K562 (cell line): Measurements from ENCODE around the gene LSM4. TPM values are rescaled to one million over a fixed set of nuclear protein-coding genes. Genes with fewer than 3 reads are reported as not detected.
A peak's percentile ranks its signal among the peaks of the same experiment; 100 is the strongest.

Experiments
- ATAC-seq: fragments of 200-7000 bp; cut with Tn5 transposase; 3 replicates; pipeline ENCODE4 v1.9.1; 2020; ENCODE audit warnings: moderate library complexity
- BruUV-seq: library from RNA; stranded (reverse); fragments of 400-500 nt; replicated peaks from 2 replicates; lab custom pipeline; 2021; lab: Mats Ljungman, UMichigan
- CTCF ChIA-PET: fragments of 300-600 bp; formaldehyde crosslinking; extraction: SDS; loops from one replicate; lab custom pipeline; 2021; ENCODE audit warnings: low intra/inter-chr PET ratio; lab: Yijun Ruan, JAX
- POLR2A ChIA-PET: fragments of 300-600, 350-650 bp; sonication (Branson Sonifier 250); formaldehyde crosslinking; extraction: SDS; loops from one replicate; lab custom pipeline; 2021; ENCODE audit warnings: antibody characterized with exemption, inconsistent platforms; lab: Yijun Ruan, JAX
- DNase-seq, 4 experiments: peaks; one replicate each; pipeline versions ENCODE4 v3.0.0 to v3.0.0-alpha.2; 2011 to 2018; ENCODE audit warnings: low spot score in 3 of 4, mixed read lengths in 3 of 4; ENCODE audit errors: extremely low read depth in 1 of 4
- FAIRE-seq: peaks from 2 replicates; lab custom pipeline; 2011; peaks lifted over from hg19 to GRCh38; lab: Jason Lieb, UNC
- H2AFZ ChIP-seq: 2 replicates; pipeline ENCODE4 v1.6.0; 2011; ENCODE audit warnings: low read depth, low read length, control low read depth, inconsistent platforms
- H3K27ac ChIP-seq: fragments of 200-600 bp; 3 replicates; pipeline ENCODE4 v1.8.0; 2011; ENCODE audit warnings: low read depth, mild to moderate bottlenecking, control low read depth, inconsistent platforms, low read length, moderate library complexity, mixed read lengths; ENCODE audit errors: extremely low read depth
- H3K27me3 ChIP-seq, 2 experiments: fragments of 300-600 bp in 1 of 2; 2 replicates in 1 of 2; 3 replicates in 1 of 2; pipeline versions ENCODE4 v1.6.0 to v1.8.0; 2011; ENCODE audit warnings: inconsistent platforms in 2 of 2, low read length in 2 of 2, mild to moderate bottlenecking in 1 of 2, mixed read lengths in 1 of 2, moderate library complexity in 1 of 2; ENCODE audit not compliant: control insufficient read depth in 2 of 2, insufficient read depth in 2 of 2
- H3K36me3 ChIP-seq: fragments of 300-600 bp; 3 replicates; pipeline ENCODE4 v1.8.0; 2011; ENCODE audit warnings: mild to moderate bottlenecking, low read length, inconsistent platforms; ENCODE audit not compliant: control insufficient read depth, insufficient read depth
- H3K4me1 ChIP-seq, 2 experiments: fragments of 200-600 bp in 1 of 2; replicated peaks in 1 of 2; 2 replicates in 1 of 2; 3 replicates in 1 of 2; pipeline versions ENCODE4 v1.5.1 to v1.8.0; 2011; ENCODE audit warnings: inconsistent platforms in 2 of 2, low read length in 2 of 2, mild to moderate bottlenecking in 1 of 2, mixed read lengths in 1 of 2, moderate library complexity in 1 of 2; ENCODE audit not compliant: control insufficient read depth in 2 of 2, insufficient read depth in 2 of 2
- H3K4me2 ChIP-seq: 2 replicates; pipeline ENCODE4 v1.6.1; 2011; ENCODE audit warnings: low read length, control low read depth, inconsistent platforms, mixed read lengths; ENCODE audit not compliant: insufficient read depth
- H3K4me3 ChIP-seq: fragments of 200-600 bp; sonication (generic), shearing (Covaris generic); 2 replicates; pipeline ENCODE4 v1.5.1; 2016; ENCODE audit warnings: control low read depth, inconsistent platforms
- H3K79me2 ChIP-seq: fragments of 200-600 bp; 3 replicates; pipeline ENCODE4 v1.8.0; 2011; ENCODE audit warnings: low read length, inconsistent platforms; ENCODE audit not compliant: control insufficient read depth, insufficient read depth
- H3K9ac ChIP-seq, 2 experiments: 2 replicates each; pipeline versions ENCODE4 v1.6.0 to v1.6.1; 2011; ENCODE audit warnings: low read depth in 2 of 2, low read length in 2 of 2, control low read depth in 1 of 2, inconsistent platforms in 1 of 2, mild to moderate bottlenecking in 1 of 2, mixed read lengths in 1 of 2; ENCODE audit not compliant: insufficient read depth in 1 of 2
- H3K9me1 ChIP-seq: one replicate; pipeline ENCODE4 v1.6.0; 2011; ENCODE audit warnings: inconsistent platforms, mild to moderate bottlenecking, low read length, moderate library complexity; ENCODE audit not compliant: control insufficient read depth, insufficient read depth
- H3K9me3 ChIP-seq: replicated peaks from 2 replicates; pipeline ENCODE4 v1.5.1; 2011; ENCODE audit warnings: low read depth, low read length, inconsistent platforms; ENCODE audit not compliant: control insufficient read depth, insufficient read depth
- H4K20me1 ChIP-seq: replicated peaks from 2 replicates; pipeline ENCODE4 v1.6.1; 2011; ENCODE audit warnings: low read length, inconsistent platforms, mixed read lengths; ENCODE audit not compliant: control insufficient read depth, insufficient read depth
- CREM ChIP-seq: IDR thresholded peaks from 2 replicates; pipeline ENCODE4 v1.6.1; 2014; ENCODE audit warnings: antibody characterized with exemption, low read depth
- ERF ChIP-seq: fragments of 450-650 bp; formaldehyde crosslinking; IDR thresholded peaks from 2 replicates; pipeline ENCODE4 v1.4.0; 2020; ENCODE audit warnings: mild to moderate bottlenecking, mixed read lengths
- KDM4B ChIP-seq, 2 experiments: fragments of 450-650 bp in 1 of 2; sonication (generic) in 1 of 2; IDR thresholded peaks; 2 replicates each; pipeline ENCODE4 v1.6.1; 2016 to 2017; ENCODE audit warnings: borderline replicate concordance in 2 of 2, antibody characterized with exemption in 1 of 2, low read depth in 1 of 2, mild to moderate bottlenecking in 1 of 2
- MYC ChIP-seq, 2 experiments: fragments of 250-450 bp in 1 of 2; sonication (Bioruptor Pico) in 1 of 2; IDR thresholded peaks; 2 replicates each; pipeline versions ENCODE4 v1.5.1 to v1.6.1; 2012 to 2021; ENCODE audit warnings: low read depth in 2 of 2, borderline replicate concordance in 1 of 2, improper control_type of control experiment in 1 of 2, low read length in 1 of 2, mild to moderate bottlenecking in 1 of 2, moderate library complexity in 1 of 2
- NR2C1 ChIP-seq, 2 experiments: fragments of 450-650 bp; IDR thresholded peaks; 2 replicates each; pipeline ENCODE4 v1.6.1; 2017; ENCODE audit warnings: mild to moderate bottlenecking in 2 of 2, antibody characterized with exemption in 1 of 2, inconsistent platforms in 1 of 2, missing compliant biosample characterization in 1 of 2, missing genetic modification characterization in 1 of 2
- NR4A1 ChIP-seq, 2 experiments: fragments of 250-450 bp in 1 of 2; fragments of 450-650 bp in 1 of 2; sonication (Bioruptor Pico) in 1 of 2; IDR thresholded peaks; 2 replicates each; pipeline versions ENCODE4 v1.4.0 to v1.6.1; 2016 to 2020; ENCODE audit warnings: mild to moderate bottlenecking in 2 of 2, missing compliant biosample characterization in 1 of 2, missing genetic modification characterization in 1 of 2, moderate library complexity in 1 of 2
- SMARCB1 ChIP-seq: IDR thresholded peaks from 2 replicates; pipeline ENCODE4 v1.6.1; 2011; ENCODE audit warnings: improper control_type of control experiment, low read depth; ENCODE audit not compliant: insufficient read length
- SRSF7 ChIP-seq: fragments of 200-400 bp; formaldehyde crosslinking; optimal IDR thresholded peaks from 2 replicates; pipeline ENCODE3; 2017; ENCODE audit warnings: mild to moderate bottlenecking, low read depth, low read length
- ZBED1 ChIP-seq: IDR thresholded peaks from 2 replicates; pipeline ENCODE4 v1.6.1; 2014
- ZFP30 ChIP-seq: fragments of 250-450 bp; sonication (Bioruptor Pico); IDR thresholded peaks from 2 replicates; pipeline ENCODE4 v1.8.0; 2022; ENCODE audit warnings: moderate library complexity, mild to moderate bottlenecking, inconsistent platforms, borderline replicate concordance
- ZNF79 ChIP-seq: fragments of 250-450 bp; sonication (Bioruptor Pico); IDR thresholded peaks from 2 replicates; pipeline ENCODE4 v1.4.0; 2020; ENCODE audit warnings: low read depth, mild to moderate bottlenecking, moderate library complexity
- WGBS: fragments of 100-300 bp; shearing (Covaris generic); methylation state at CpG from one replicate; pipeline ENCODE4 v1.1.6; 2016; ENCODE audit warnings: low coverage, mixed read lengths; ENCODE audit not compliant: insufficient coverage; ENCODE audit errors: missing lambda C conversion rate; 5-methylcytosine and 5-hydroxymethylcytosine counted together
- in situ Hi-C: fragments of 300-500 bp; cut with MboI; formaldehyde crosslinking; loops from 4 replicates; pipeline ENCODE4 v1.15.0; 2018; ENCODE audit warnings: inconsistent platforms, mixed read lengths
- intact Hi-C: fragments of 100-400 bp; cut with micrococcal nuclease; formaldehyde crosslinking; loops from 2 replicates; pipeline ENCODE4 v1.14.2; 2022
- polyA plus RNA-seq, 8 experiments: library from polyadenylated mRNA; depleted of rRNA in 4 of 8; stranded (reverse) in 5 of 8; unstranded in 3 of 8; fragments of >200 nt; fragmentation: Nextera tagmentation in 2 of 8; fragmentation: Illumina TruSeq in 1 of 8; extraction: Ambion mirVana in 2 of 8; extraction: Trizol in 1 of 8; gene quantifications; 2 replicates each; pipeline versions ENCODE4 v1.2.1 to v1.2.3, GENCODE V29; 2011 to 2014; ENCODE audit warnings: inconsistent platforms in 1 of 8, missing spikeins in 1 of 8
- total RNA-seq, 7 experiments: library from RNA; depleted of rRNA in 6 of 7; stranded (reverse); fragments of >200 nt in 6 of 7; fragmentation: Illumina TruSeq in 2 of 7; extraction: Trizol in 2 of 7; gene quantifications; 2 replicates each; pipeline versions ENCODE4 v1.2.1 to v1.2.3, GENCODE V29; 2011 to 2021; ENCODE audit warnings: low replicate concordance in 1 of 7
- TF ChIP-seq, protein P1 (sequence below): fragments of 450-650 bp; IDR thresholded peaks from 2 replicates; pipeline ENCODE4 v1.6.1; 2016
- TF ChIP-seq, protein P2 (sequence below): sonication (generic); formaldehyde crosslinking; IDR thresholded peaks from 2 replicates; pipeline ENCODE4 v1.9.0; 2022; ENCODE audit warnings: mild to moderate bottlenecking, missing genetic modification reagents
- TF ChIP-seq, protein P3 (sequence below), 2 experiments: fragments of 450-650 bp; IDR thresholded peaks; 2 replicates each; pipeline ENCODE4 v1.6.1; 2016
- TF ChIP-seq, protein P4 (sequence below): sonication (generic); formaldehyde crosslinking; IDR thresholded peaks from 2 replicates; pipeline ENCODE4 v1.4.0; 2020; ENCODE audit warnings: mild to moderate bottlenecking, missing genetic modification reagents

Gene LSM4
- total and polyA plus RNA-seq, 9 of the 15 experiments (the other 6 are each of a cell fraction or from before 2014, with no cell fraction given), result 11.9 to 763 (median 202) TPM

DNA sequence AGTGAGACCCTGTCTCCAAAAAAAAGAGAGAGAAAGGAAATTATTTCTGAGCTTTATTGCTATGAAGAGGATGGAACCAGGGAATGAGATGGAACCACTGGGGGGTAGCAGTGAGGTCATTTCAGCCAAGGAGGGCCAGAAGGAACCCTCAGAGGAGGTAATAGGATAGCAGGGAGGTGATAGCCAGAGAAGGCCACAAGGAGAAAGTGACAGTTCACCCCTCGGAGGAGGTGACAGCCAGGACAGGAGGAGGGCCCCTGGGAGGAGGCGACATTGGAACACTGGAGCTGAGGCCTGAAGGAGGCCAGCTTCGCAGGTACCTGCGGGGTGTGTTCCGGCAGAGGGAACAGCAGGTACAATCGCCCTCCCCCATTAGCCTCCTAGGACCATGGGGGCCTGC is 16.8 kb upstream of the LSM4 start (continued):
- TF ChIP-seq, protein P1, sequence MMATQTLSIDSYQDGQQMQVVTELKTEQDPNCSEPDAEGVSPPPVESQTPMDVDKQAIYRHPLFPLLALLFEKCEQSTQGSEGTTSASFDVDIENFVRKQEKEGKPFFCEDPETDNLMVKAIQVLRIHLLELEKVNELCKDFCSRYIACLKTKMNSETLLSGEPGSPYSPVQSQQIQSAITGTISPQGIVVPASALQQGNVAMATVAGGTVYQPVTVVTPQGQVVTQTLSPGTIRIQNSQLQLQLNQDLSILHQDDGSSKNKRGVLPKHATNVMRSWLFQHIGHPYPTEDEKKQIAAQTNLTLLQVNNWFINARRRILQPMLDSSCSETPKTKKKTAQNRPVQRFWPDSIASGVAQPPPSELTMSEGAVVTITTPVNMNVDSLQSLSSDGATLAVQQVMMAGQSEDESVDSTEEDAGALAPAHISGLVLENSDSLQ, result peak; percentile 80
- no peak for TF ChIP-seq SMARCB1
- no peak for TF ChIP-seq ZBED1
- TF ChIP-seq ZFP30 (CRISPR knock-in tag), result no peak
- peak; percentile 37; the same call in 1 of the 2 replicates for TF ChIP-seq NR2C1 (IDR thresholded peaks at IDR 0.05)
- no peak for TF ChIP-seq NR2C1 (tag; IDR thresholded peaks at IDR 0.05)
- TF ChIP-seq CREM, result peak; percentile 53; the same call in 1 of the 2 replicates
- TF ChIP-seq, protein P2, sequence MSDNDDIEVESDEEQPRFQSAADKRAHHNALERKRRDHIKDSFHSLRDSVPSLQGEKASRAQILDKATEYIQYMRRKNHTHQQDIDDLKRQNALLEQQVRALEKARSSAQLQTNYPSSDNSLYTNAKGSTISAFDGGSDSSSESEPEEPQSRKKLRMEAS (CRISPR knock-in tag), result peak; percentile 8; the same call in 1 of the 2 replicates
- no peak for TF ChIP-seq KDM4B (IDR thresholded peaks at IDR 0.05; ENCODE audit: borderline replicate concordance in 2 of 2, low read depth in 1 of 2)

DNA sequence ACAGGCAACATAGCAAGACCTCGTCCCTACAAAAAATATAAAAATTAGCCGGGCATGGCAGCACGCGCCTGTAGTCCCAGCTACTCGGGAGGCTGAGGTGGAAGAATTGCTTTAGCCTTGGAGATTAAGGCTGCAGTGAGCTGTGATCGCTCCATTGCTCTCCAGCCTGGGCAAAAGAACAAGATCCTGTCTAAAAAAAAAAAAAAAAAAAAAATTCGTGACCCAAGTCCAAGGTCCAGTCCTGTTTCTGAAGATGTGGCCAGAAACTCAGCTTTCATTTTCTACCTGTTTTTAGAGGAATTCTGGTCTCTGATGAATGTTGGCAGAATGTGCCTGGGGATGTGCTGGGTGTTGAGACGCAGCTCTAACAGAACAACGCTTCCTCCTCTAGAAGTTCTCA is 15.7 kb upstream of the LSM4 start:
- ChIA-PET POLR2A (interaction anchor here (1.1 to 7.9 kb wide), 4 partner anchors 9 to 78 kb away, joined by 3 to 106 read pairs (median 17); partner anchors contain the start of genes GDF15 and JUND), CTCF (no interaction called here)
- Histone ChIP-seq H3K27me3 (no peaks in the 10 kb centered on the region), H3K36me3 (peaks cover 18% of the 10 kb centered on the region; the same call in 2 of the 3 replicates), H2AFZ (no peak overlapping the region; the same call in 1 of the 2 replicates), H3K4me3 (no peak overlapping the region), H3K9me1 (no peaks in the 10 kb centered on the region), H3K4me2 (no peak overlapping the region), H3K27ac (no peak overlapping the region), H3K9me3 (no peaks in the 10 kb centered on the region; the same call in 1 of the 2 replicates), H3K79me2 (peaks cover 29% of the 10 kb centered on the region), H4K20me1 (no peaks in the 10 kb centered on the region), H3K4me1 (peaks cover 9 to 44% of the 10 kb centered on the region in 2 experiments; a peak in 4 of 5 replicates), H3K9ac (no peak overlapping the region)
- intact Hi-C loops (no loop called here), in situ Hi-C loops (no loop called here)
- 53% methylated on average over 8 of the region's 9 CpGs for WGBS
- no TSS peak for BruUV-seq
- DNase-seq (no peak), ATAC-seq (no peak), FAIRE-seq (no peak)
- TF ChIP-seq, protein P3, sequence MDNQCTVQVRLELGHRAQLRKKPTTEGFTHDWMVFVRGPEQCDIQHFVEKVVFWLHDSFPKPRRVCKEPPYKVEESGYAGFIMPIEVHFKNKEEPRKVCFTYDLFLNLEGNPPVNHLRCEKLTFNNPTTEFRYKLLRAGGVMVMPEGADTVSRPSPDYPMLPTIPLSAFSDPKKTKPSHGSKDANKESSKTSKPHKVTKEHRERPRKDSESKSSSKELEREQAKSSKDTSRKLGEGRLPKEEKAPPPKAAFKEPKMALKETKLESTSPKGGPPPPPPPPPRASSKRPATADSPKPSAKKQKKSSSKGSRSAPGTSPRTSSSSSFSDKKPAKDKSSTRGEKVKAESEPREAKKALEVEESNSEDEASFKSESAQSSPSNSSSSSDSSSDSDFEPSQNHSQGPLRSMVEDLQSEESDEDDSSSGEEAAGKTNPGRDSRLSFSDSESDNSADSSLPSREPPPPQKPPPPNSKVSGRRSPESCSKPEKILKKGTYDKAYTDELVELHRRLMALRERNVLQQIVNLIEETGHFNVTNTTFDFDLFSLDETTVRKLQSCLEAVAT (IDR thresholded peaks at IDR 0.05), result no peak
- TF ChIP-seq SRSF7, result no peak
- TF ChIP-seq NR4A1 (CRISPR knock-in tag; IDR thresholded peaks at IDR 0.05), result no peak
- no peak for TF ChIP-seq NR4A1 (tag; IDR thresholded peaks at IDR 0.05)
- no peak for TF ChIP-seq ERF (CRISPR knock-in tag)
- no peak for TF ChIP-seq MYC (IDR thresholded peaks at IDR 0.05; ENCODE audit: low read depth, low read length)
- TF ChIP-seq MYC (CRISPR knock-in tag; IDR thresholded peaks at IDR 0.05; ENCODE audit: borderline replicate concordance, low read depth), result no peak
- TF ChIP-seq, protein P4, sequence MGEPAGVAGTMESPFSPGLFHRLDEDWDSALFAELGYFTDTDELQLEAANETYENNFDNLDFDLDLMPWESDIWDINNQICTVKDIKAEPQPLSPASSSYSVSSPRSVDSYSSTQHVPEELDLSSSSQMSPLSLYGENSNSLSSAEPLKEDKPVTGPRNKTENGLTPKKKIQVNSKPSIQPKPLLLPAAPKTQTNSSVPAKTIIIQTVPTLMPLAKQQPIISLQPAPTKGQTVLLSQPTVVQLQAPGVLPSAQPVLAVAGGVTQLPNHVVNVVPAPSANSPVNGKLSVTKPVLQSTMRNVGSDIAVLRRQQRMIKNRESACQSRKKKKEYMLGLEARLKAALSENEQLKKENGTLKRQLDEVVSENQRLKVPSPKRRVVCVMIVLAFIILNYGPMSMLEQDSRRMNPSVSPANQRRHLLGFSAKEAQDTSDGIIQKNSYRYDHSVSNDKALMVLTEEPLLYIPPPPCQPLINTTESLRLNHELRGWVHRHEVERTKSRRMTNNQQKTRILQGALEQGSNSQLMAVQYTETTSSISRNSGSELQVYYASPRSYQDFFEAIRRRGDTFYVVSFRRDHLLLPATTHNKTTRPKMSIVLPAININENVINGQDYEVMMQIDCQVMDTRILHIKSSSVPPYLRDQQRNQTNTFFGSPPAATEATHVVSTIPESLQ (CRISPR knock-in tag), result no peak
- TF ChIP-seq ZNF79, result no peak
